ENCODE measurements around the gene ALK.

ALK gene

GRCh38 chr2:29235411-29235810 is 686.0 kb downstream of the ALK start:
- no peak for DNase-seq

GRCh38 chr2:29233428-29233827 is 688.0 kb downstream of the ALK start:
- DNase-seq, result no peak

GRCh38 chr2:29232041-29232440 is 689.3 kb downstream of the ALK start:
- DNase-seq, result no peak

- DNase-seq, result no peak
Measured at GRCh38 chr2:29229640-29230039, 691.7 kb downstream of the ALK start.

- DNase-seq, result no peak
Measured at GRCh38 chr2:29228947-29229346, 692.4 kb downstream of the ALK start.

- no peak for DNase-seq
Measured at GRCh38 chr2:29227935-29228675, 693.3 kb downstream of the ALK start.

- no peak for DNase-seq
Measured at GRCh38 chr2:29226808-29227207, 694.6 kb downstream of the ALK start.

- no peak for DNase-seq
Measured at GRCh38 chr2:29226375-29226774, 695.0 kb downstream of the ALK start.

- DNase-seq, result no peak
Measured at GRCh38 chr2:29225814-29226213, 695.6 kb downstream of the ALK start.

GRCh38 chr2:29224693-29225551 is 696.5 kb downstream of the ALK start:
- DNase-seq, result no peak

GRCh38 chr2:29223851-29224692 is 697.3 kb downstream of the ALK start:
- DNase-seq, result no peak

GRCh38 chr2:29223257-29223656 is 698.1 kb downstream of the ALK start:
- no peak for DNase-seq

- DNase-seq, result no peak
Measured at GRCh38 chr2:29222381-29223179, 698.8 kb downstream of the ALK start.

- DNase-seq, result no peak
Measured at GRCh38 chr2:29220506-29221270, 700.7 kb downstream of the ALK start.

GRCh38 chr2:29219374-29219773 is 702.0 kb downstream of the ALK start:
- no peak for DNase-seq

- DNase-seq, result no peak
Measured at GRCh38 chr2:29218550-29219125, 702.7 kb downstream of the ALK start.

GRCh38 chr2:29218071-29218470 is 703.3 kb downstream of the ALK start:
- DNase-seq, result no peak

- no peak for DNase-seq
Measured at GRCh38 chr2:29216609-29216909, 704.8 kb downstream of the ALK start.

- no peak for DNase-seq
Measured at GRCh38 chr2:29215739-29216608, 705.4 kb downstream of the ALK start.

GRCh38 chr2:29215073-29215472 is 706.3 kb downstream of the ALK start:
- DNase-seq, result no peak

All from SHP77 (cell line).